GM18909 (cell line): ENCODE data around the gene EML6.

Experiments
- ATAC-seq: cut with Tn5 transposase; IDR thresholded peaks from one replicate; pipeline ENCODE4 v1.9.1; 2021; ENCODE audit warnings: mild to moderate bottlenecking; ENCODE audit not compliant: unreplicated experiment, poor library complexity

The EML6 gene

GRCh38 chr2:54750040-54750439 lies 26.6 kb downstream of the EML6 start:
- ATAC-seq, result no peak

- ATAC-seq, result no peak
Measured at GRCh38 chr2:54752439-54752838, 29.0 kb downstream of the EML6 start.

- ATAC-seq, result peak; percentile 76
Measured at GRCh38 chr2:54755641-54756326, 32.3 kb downstream of the EML6 start.

GRCh38 chr2:54757500-54757899 lies 34.0 kb downstream of the EML6 start:
- no peak for ATAC-seq

- ATAC-seq, result no peak
Measured at GRCh38 chr2:54758951-54759350, 35.5 kb downstream of the EML6 start.

GRCh38 chr2:54760310-54760709 lies 36.8 kb downstream of the EML6 start:
- ATAC-seq, result no peak

GRCh38 chr2:54763636-54764291 lies 40.3 kb downstream of the EML6 start:
- no peak for ATAC-seq

GRCh38 chr2:54767921-54768320 lies 44.5 kb downstream of the EML6 start:
- no peak for ATAC-seq

GRCh38 chr2:54768772-54769428 lies 45.4 kb downstream of the EML6 start:
- ATAC-seq, result no peak

- no peak for ATAC-seq
Measured at GRCh38 chr2:54770211-54770610, 46.7 kb downstream of the EML6 start.

GRCh38 chr2:54770676-54771075 lies 47.2 kb downstream of the EML6 start:
- ATAC-seq, result no peak

GRCh38 chr2:54771166-54771885 lies 47.9 kb downstream of the EML6 start:
- no peak for ATAC-seq

GRCh38 chr2:54772110-54772509 lies 48.6 kb downstream of the EML6 start:
- no peak for ATAC-seq

GRCh38 chr2:54772531-54772930 lies 49.1 kb downstream of the EML6 start:
- no peak for ATAC-seq

- ATAC-seq, result no peak
Measured at GRCh38 chr2:54773233-54773632, 49.8 kb downstream of the EML6 start.

GRCh38 chr2:54773838-54774237 lies 50.4 kb downstream of the EML6 start:
- no peak for ATAC-seq

GRCh38 chr2:54775710-54776109 lies 52.2 kb downstream of the EML6 start:
- no peak for ATAC-seq

GRCh38 chr2:54776494-54776893 lies 53.0 kb downstream of the EML6 start:
- ATAC-seq, result no peak

GRCh38 chr2:54783349-54783748 lies 59.9 kb downstream of the EML6 start:
- no peak for ATAC-seq

- no peak for ATAC-seq
Measured at GRCh38 chr2:54787270-54787669, 63.8 kb downstream of the EML6 start.

- ATAC-seq, result no peak
Measured at GRCh38 chr2:54787755-54788366, 64.4 kb downstream of the EML6 start.
